Measurements from ENCODE around the gene MAMLD1.

The MAMLD1 gene

DNA sequence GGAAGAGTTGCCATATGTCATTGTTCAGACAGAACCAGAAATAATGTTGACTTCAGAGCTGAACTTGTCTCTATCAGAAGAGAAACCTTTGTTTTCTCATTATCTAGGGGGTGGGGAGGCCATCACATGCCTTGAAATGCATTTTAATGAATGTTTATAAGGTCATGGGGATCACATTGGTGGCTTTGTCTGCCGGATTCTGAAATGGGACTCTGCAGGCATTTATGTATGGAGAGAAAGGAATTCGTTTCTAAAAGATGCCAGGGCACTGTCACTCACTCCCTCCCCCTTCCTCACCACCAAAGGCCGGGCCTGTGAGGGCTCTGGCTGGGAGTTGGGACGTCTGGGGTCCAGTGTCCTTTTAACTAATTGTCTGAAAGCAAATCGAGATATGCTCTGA, 102.2 kb downstream of the MAMLD1 start:
- no peaks in the 10 kb centered on the region for H3K27me3 ChIP-seq (ENCODE audit: control insufficient read depth, insufficient read depth, low read length)
- no peak overlapping the region for H3K27ac ChIP-seq (ENCODE audit: low read length)

DNA sequence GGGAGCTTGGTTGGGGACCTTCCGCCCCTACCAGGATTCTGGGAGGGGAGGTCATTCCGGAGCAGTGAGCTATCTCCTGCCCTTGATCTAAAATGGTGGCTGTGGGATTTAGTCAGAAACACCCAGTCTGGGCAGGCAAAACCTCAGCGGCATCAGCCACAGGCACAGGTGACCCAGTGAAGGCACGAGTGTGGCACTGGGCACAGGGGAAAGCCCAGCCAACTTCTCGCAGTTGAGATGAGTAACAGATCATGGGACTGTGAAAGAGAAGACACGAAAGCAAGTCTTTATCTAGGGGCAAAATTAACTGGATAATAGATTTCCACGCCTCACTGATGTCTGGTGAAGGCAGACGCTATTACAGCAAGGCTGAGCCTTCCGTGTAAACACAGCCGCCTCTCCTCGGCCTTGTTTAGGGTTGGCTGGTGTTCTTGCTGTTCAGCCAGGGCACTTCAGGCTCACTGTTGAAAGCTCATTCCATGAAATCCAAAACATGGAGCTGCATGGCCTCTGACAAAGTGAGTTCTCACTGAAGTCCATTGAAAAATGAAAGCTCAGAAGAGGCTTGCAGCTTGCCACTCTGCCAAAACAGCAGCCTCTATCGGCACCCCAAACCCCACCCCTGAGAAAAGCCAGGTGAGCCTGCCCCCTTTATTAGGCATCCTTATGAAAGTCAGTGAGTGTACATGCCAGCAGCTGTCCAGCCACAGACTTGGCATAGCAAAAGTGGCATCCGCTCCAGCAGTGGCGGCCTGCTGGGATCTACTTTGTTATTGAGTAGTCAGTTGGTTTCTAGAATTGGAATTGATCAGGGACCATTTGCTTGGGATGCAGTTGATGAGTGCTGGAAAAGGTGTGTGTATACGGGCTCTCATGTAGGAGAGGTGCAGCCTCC, 103.0 kb downstream of the MAMLD1 start:
- no peaks in the 10 kb centered on the region for H3K27me3 ChIP-seq (ENCODE audit: control insufficient read depth, insufficient read depth, low read length)
- no peak overlapping the region for H3K27ac ChIP-seq (ENCODE audit: low read length)
- H3K9me3 ChIP-seq (ENCODE audit: control insufficient read depth, low read depth, low read length) = peaks cover 7% of the 10 kb centered on the region
- H3K9ac ChIP-seq (ENCODE audit: low read length) = no peak overlapping the region
- H3K36me3 ChIP-seq (ENCODE audit: control insufficient read depth, low read depth, low read length) = no peaks in the 10 kb centered on the region
- H3K4me3 ChIP-seq (ENCODE audit: low read length) = no peak overlapping the region
- H3K4me1 ChIP-seq (ENCODE audit: control insufficient read depth, low read depth, low read length) = no peaks in the 10 kb centered on the region

More for the DNA sequence above, 102.2 kb downstream of the MAMLD1 start:
- no peak overlapping the region for H3K9ac ChIP-seq (ENCODE audit: low read length)
- peaks cover 7% of the 10 kb centered on the region for H3K9me3 ChIP-seq (ENCODE audit: control insufficient read depth, low read depth, low read length)
- H3K36me3 ChIP-seq (ENCODE audit: control insufficient read depth, low read depth, low read length) = no peaks in the 10 kb centered on the region
- no peak overlapping the region for H3K4me3 ChIP-seq (ENCODE audit: low read length)
- no peaks in the 10 kb centered on the region for H3K4me1 ChIP-seq (ENCODE audit: control insufficient read depth, low read depth, low read length)

DNA sequence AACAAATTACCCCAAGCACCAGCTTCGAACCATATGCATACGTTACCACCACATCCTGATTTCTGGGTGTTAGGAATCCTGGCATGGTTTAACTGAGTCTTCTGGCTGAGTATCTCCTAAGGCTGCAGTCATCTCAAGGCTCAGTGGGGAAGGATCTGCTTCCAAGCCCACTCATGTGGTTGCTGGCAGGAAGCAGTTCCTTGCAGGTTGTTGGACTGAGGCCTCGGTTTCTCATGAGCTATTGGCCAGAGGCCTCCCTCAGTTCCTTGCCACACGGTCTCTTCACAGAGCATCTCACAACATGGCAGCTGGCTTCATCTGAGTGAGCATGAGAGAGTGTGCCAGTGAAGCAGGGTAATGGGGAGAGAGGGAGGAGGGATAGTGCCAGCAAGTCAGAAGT, 109.2 kb downstream of the MAMLD1 start:
- Histone ChIP-seq H3K27ac (ENCODE audit: low read length) (no peak overlapping the region), H3K36me3 (ENCODE audit: control insufficient read depth, low read depth, low read length) (no peaks in the 10 kb centered on the region), H3K27me3 (ENCODE audit: control insufficient read depth, insufficient read depth, low read length) (no peaks in the 10 kb centered on the region), H3K9ac (ENCODE audit: low read length) (no peak overlapping the region), H3K4me3 (ENCODE audit: low read length) (no peak overlapping the region), H3K4me1 (ENCODE audit: control insufficient read depth, low read depth, low read length) (no peaks in the 10 kb centered on the region), H3K9me3 (ENCODE audit: control insufficient read depth, low read depth, low read length) (peaks cover 5% of the 10 kb centered on the region)

DNA sequence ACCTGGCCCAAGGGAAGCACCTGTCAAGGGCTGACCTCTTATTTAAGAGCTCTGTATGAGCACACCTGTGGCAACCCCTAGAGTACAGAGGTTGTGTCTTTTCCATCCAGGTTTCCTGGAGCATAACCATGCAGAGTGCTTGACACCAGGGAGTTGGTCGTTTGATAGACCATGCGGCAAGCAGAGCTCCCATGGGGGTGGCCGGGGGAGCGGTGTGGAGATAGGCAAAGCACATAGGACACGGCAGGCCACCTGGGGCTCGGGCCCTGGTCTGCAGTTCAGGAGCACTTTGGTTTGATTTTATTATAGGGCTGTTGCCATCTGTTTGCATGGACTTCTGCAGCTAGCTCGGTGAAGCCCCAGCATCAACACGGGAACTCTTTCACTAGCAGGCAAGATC, 110.3 kb downstream of the MAMLD1 start:
- Histone ChIP-seq H3K4me1 (ENCODE audit: control insufficient read depth, low read depth, low read length) (no peaks in the 10 kb centered on the region), H3K27me3 (ENCODE audit: control insufficient read depth, insufficient read depth, low read length) (no peaks in the 10 kb centered on the region), H3K27ac (ENCODE audit: low read length) (no peak overlapping the region), H3K9me3 (ENCODE audit: control insufficient read depth, low read depth, low read length) (no peaks in the 10 kb centered on the region), H3K9ac (ENCODE audit: low read length) (no peak overlapping the region), H3K36me3 (ENCODE audit: control insufficient read depth, low read depth, low read length) (no peaks in the 10 kb centered on the region), H3K4me3 (ENCODE audit: low read length) (no peak overlapping the region)

DNA sequence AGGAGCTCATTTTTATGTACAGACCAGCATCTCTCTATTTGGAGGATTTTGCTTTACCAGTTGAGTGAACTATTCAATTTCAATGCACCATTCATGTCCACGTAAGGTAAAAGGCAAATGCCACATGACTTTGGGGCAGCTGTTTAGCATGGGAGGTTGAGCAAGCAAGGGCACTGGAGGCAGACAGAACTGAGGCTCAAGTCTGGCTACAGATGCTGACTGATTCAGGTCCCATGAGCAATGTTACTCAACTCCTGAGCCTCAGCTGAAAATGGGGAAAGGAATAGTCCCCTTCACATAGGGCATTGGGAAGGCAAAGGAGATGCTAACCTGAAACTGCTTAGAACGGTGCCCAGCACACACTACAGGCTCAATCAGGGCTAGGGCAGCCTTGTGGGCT, 112.3 kb downstream of the MAMLD1 start:
- Histone ChIP-seq H3K36me3 (ENCODE audit: control insufficient read depth, low read depth, low read length) (no peaks in the 10 kb centered on the region), H3K27ac (ENCODE audit: low read length) (no peak overlapping the region), H3K4me1 (ENCODE audit: control insufficient read depth, low read depth, low read length) (no peaks in the 10 kb centered on the region), H3K27me3 (ENCODE audit: control insufficient read depth, insufficient read depth, low read length) (no peaks in the 10 kb centered on the region), H3K4me3 (ENCODE audit: low read length) (no peak overlapping the region), H3K9me3 (ENCODE audit: control insufficient read depth, low read depth, low read length) (no peaks in the 10 kb centered on the region), H3K9ac (ENCODE audit: low read length) (no peak overlapping the region)

DNA sequence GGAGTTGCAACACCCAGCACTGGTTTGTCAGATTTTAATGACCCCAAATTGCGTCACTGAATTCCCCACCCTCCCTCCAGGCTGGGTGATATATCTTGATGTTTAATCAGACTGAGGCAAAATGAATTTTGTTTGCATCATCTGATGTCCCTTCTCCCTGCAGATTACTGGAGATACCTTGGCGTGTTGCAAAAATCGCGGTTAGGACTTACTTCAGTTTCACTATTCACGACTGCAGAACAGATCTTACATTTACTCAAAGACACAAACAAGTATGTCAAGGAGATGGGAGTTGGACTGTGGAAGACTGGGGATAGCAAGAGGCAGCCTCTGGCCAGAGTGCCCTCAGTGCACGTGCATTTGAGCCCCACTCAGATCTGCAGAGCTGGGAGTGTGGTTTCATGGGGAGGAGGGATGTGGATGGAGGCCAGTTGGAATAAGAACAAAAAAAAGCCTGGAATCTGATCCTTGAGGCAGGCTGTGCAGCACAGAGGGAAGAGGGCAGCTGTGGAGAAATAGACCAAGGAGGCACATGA, 113.1 kb downstream of the MAMLD1 start:
- H3K27me3 ChIP-seq (ENCODE audit: control insufficient read depth, insufficient read depth, low read length) = no peaks in the 10 kb centered on the region
- no peak overlapping the region for H3K4me3 ChIP-seq (ENCODE audit: low read length)
- H3K4me1 ChIP-seq (ENCODE audit: control insufficient read depth, low read depth, low read length) = no peaks in the 10 kb centered on the region
- no peaks in the 10 kb centered on the region for H3K36me3 ChIP-seq (ENCODE audit: control insufficient read depth, low read depth, low read length)
- H3K9ac ChIP-seq (ENCODE audit: low read length) = no peak overlapping the region
- H3K27ac ChIP-seq (ENCODE audit: low read length) = no peak overlapping the region
- peaks cover 7% of the 10 kb centered on the region for H3K9me3 ChIP-seq (ENCODE audit: control insufficient read depth, low read depth, low read length)

DNA sequence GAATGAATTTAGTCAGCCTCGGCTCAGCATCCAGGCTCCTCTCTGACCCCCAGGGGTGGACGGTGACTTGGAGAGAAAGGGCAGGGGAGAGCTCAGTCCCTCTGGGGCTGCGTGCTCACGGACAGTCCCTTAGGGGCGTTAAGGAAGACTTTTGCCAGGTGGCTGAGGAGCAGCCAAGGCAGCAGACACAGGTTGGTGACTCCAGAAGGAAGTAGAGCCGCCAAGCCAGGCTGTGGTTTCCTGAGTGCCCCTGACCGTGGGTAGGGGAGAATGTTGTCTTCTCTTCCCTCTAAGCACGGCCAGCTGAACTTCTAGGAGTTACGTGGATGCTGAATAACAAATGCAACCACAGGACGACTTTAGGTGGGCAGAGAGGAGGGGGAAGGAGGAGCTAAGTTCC, 114.3 kb downstream of the MAMLD1 start:
- H3K4me3 ChIP-seq (ENCODE audit: low read length) = no peak overlapping the region
- H3K9me3 ChIP-seq (ENCODE audit: control insufficient read depth, low read depth, low read length) = peaks cover 9% of the 10 kb centered on the region
- no peak overlapping the region for H3K9ac ChIP-seq (ENCODE audit: low read length)
- no peaks in the 10 kb centered on the region for H3K36me3 ChIP-seq (ENCODE audit: control insufficient read depth, low read depth, low read length)
- no peaks in the 10 kb centered on the region for H3K4me1 ChIP-seq (ENCODE audit: control insufficient read depth, low read depth, low read length)
- no peaks in the 10 kb centered on the region for H3K27me3 ChIP-seq (ENCODE audit: control insufficient read depth, insufficient read depth, low read length)
- no peak overlapping the region for H3K27ac ChIP-seq (ENCODE audit: low read length)

DNA sequence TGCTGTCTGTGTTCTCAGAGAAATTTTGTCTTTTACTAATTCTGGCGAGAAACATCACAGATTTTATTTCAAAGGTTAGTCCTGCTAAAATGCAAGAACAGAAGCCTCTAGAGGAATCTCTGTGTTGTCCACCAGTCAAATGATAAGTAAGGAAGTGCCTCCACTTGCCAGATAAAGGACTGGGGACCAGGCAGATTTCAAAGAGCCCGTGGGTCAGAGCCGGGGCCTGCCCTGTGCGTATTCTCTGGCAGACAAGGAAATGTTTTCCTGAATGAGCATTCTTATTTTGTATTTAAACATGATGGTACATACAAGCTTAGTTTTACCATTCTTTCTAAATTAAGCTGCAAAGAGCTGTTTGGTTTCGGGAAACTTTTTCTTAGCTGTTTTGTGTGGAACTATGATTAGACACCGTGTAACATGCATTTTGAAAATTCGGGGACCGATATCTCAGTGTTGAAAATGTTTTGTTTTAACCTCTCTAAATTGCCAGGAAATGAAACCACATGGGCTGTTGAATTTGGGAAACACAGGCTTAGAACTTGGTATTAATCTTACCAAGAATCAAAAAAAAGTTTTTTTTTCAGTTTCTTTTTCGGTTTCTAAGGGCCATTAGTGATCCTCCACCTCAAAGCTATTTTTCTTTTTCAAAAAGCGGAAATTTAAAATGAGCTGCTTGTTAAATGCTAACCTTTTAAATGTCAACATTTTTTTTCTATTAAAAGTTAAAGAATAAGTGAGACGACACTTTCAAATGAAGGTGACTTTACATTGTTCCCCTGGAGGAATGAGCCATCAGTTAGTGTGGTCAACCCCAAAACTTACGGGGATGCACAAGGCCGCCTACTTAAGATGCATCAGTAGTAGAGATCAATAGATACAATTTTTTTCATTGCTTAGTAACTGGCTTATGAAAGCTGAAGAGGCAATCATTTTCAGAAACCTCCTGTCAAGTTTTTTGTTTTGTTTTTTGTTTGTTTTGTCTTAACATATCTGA, 115.7 kb downstream of the MAMLD1 start:
- H3K9me3 ChIP-seq (ENCODE audit: control insufficient read depth, low read depth, low read length) = peaks cover 9% of the 10 kb centered on the region
- no peak overlapping the region for H3K4me3 ChIP-seq (ENCODE audit: low read length)
- H3K9ac ChIP-seq (ENCODE audit: low read length) = no peak overlapping the region
- H3K36me3 ChIP-seq (ENCODE audit: control insufficient read depth, low read depth, low read length) = no peaks in the 10 kb centered on the region
- H3K27ac ChIP-seq (ENCODE audit: low read length) = no peak overlapping the region
- H3K4me1 ChIP-seq (ENCODE audit: control insufficient read depth, low read depth, low read length) = no peaks in the 10 kb centered on the region
- H3K27me3 ChIP-seq (ENCODE audit: control insufficient read depth, insufficient read depth, low read length) = no peaks in the 10 kb centered on the region

DNA sequence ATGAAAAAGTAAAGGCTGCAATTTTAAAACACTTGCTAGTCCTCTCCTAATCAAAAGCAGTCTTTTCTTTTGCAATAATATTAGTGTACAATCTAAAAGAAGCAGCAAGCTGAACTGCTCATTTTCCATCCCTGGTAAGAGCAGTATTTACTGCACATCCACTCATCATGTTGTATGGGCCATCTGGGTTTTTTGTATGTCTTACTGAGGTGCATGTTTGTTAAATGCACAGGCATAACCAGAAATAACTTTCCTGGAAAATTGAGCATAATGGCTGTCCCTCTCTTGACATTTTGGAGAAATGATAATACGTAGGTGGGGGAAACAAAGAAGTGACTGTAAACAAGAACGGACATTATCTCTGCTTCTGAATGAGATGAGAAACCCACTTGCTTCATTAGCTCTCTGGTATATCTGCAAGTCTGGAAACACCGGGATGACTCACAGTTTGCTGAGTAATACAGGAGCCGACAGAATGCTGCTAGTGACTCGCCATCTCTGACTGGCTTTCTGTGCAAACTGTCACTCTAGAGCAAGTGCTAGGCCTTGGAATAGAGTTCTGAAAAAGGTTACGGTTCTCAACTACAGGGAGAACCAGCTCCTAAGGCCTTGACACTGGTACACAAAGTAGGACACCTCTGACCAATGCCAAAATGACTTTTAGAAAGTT, 119.6 kb downstream of the MAMLD1 start:
- Histone ChIP-seq H3K9ac (ENCODE audit: low read length) (no peak overlapping the region), H3K4me3 (ENCODE audit: low read length) (no peak overlapping the region), H3K4me1 (ENCODE audit: control insufficient read depth, low read depth, low read length) (no peaks in the 10 kb centered on the region), H3K9me3 (ENCODE audit: control insufficient read depth, low read depth, low read length) (peaks cover 13% of the 10 kb centered on the region), H3K36me3 (ENCODE audit: control insufficient read depth, low read depth, low read length) (no peaks in the 10 kb centered on the region), H3K27me3 (ENCODE audit: control insufficient read depth, insufficient read depth, low read length) (no peaks in the 10 kb centered on the region), H3K27ac (ENCODE audit: low read length) (no peak overlapping the region)

DNA sequence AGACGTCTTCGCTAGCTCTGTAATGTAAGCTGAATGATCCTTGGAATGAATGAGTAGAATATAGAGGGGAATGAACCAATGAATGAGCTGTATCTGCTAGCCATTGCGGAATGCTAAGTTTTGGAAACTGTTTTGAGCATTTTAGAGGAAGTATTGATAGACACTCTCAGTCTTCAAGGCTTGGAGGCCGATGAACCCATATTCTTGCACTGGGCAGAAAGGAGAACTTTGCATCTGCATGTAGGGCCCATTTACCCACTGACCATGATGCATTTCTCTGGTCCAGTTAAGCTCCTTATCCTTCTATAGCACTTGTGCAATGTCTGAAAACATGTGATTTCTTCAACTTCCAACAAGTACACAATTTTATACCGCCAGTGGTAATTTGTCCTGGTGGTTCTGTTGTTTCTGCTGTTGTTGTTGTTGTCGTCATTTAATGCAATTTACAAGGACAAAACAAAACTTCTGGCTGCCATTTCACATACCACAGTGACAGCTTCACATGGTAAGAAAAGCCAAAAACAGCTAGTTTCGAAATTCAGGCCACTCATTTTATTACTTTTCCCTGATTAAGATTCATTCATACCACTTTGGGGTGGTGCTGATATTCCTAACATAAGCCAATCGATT, 120.4 kb downstream of the MAMLD1 start:
- Histone ChIP-seq H3K27me3 (ENCODE audit: control insufficient read depth, insufficient read depth, low read length) (no peaks in the 10 kb centered on the region), H3K9me3 (ENCODE audit: control insufficient read depth, low read depth, low read length) (peaks cover 13% of the 10 kb centered on the region), H3K36me3 (ENCODE audit: control insufficient read depth, low read depth, low read length) (no peaks in the 10 kb centered on the region), H3K4me3 (ENCODE audit: low read length) (no peak overlapping the region), H3K9ac (ENCODE audit: low read length) (no peak overlapping the region), H3K4me1 (ENCODE audit: control insufficient read depth, low read depth, low read length) (no peaks in the 10 kb centered on the region), H3K27ac (ENCODE audit: low read length) (no peak overlapping the region)

Data from iPS-18a (cell line).